KBM-7 (cell line): ENCODE data around the gene MAP4K1.

Experiments
- DNase-seq: peaks from one replicate; pipeline ENCODE4 v3.0.0-alpha.2; 2015
- in situ Hi-C: fragments of 300-500 bp; cut with MboI; formaldehyde crosslinking; loops from 2 replicates; pipeline ENCODE4 v1.14.3; 2020; ENCODE audit warnings: low sequenced_read_pairs, low pct_unique_long_range_greater_than_20kb, mixed read lengths

MAP4K1 gene

GRCh38 chr19:38654628-38655055 lies 36.9 kb upstream of the MAP4K1 start:
- in situ Hi-C loops: no loop called here
- no peak for DNase-seq

GRCh38 chr19:38653028-38653571 lies 35.3 kb upstream of the MAP4K1 start:
- in situ Hi-C loops: no loop called here
- no peak for DNase-seq

- DNase-seq: peak; percentile 44
- in situ Hi-C loops: no loop called here
Measured at GRCh38 chr19:38650911-38651584, 33.3 kb upstream of the MAP4K1 start.

GRCh38 chr19:38650172-38650775 lies 32.5 kb upstream of the MAP4K1 start:
- no peak for DNase-seq
- in situ Hi-C loops: no loop called here

- no peak for DNase-seq
- in situ Hi-C loops: no loop called here
Measured at GRCh38 chr19:38649305-38650171, 31.8 kb upstream of the MAP4K1 start.

- in situ Hi-C loops: no loop called here
- DNase-seq: peak; percentile 51
Measured at GRCh38 chr19:38648769-38649304, 31.1 kb upstream of the MAP4K1 start.

- DNase-seq: no peak
- in situ Hi-C loops: no loop called here
Measured at GRCh38 chr19:38647966-38648768, 30.4 kb upstream of the MAP4K1 start.

- in situ Hi-C loops: no loop called here
- peak; percentile 99 for DNase-seq
Measured at GRCh38 chr19:38647368-38647965, 29.7 kb upstream of the MAP4K1 start, which contains the start of gene ACTN4. ACTN4 (plus strand) TSS chr19:38647649; CDS start chr19:38647746, 97 bp downstream.

GRCh38 chr19:38644719-38645118 lies 27.0 kb upstream of the MAP4K1 start:
- in situ Hi-C loops: no loop called here
- DNase-seq: no peak

GRCh38 chr19:38642176-38642575 lies 24.4 kb upstream of the MAP4K1 start:
- in situ Hi-C loops: no loop called here
- no peak for DNase-seq

GRCh38 chr19:38640368-38640767 lies 22.6 kb upstream of the MAP4K1 start:
- in situ Hi-C loops: no loop called here
- no peak for DNase-seq

- no peak for DNase-seq
- in situ Hi-C loops: no loop called here
Measured at GRCh38 chr19:38639679-38640078, 21.9 kb upstream of the MAP4K1 start.

GRCh38 chr19:38638461-38638860 lies 20.7 kb upstream of the MAP4K1 start:
- no peak for DNase-seq
- in situ Hi-C loops: no loop called here

- in situ Hi-C loops: no loop called here
- no peak for DNase-seq
Measured at GRCh38 chr19:38635483-38636399, 18.0 kb upstream of the MAP4K1 start.

- DNase-seq: peak; percentile 81
Measured at GRCh38 chr19:38634757-38635482, 17.2 kb upstream of the MAP4K1 start.

GRCh38 chr19:38632476-38633213 lies 14.9 kb upstream of the MAP4K1 start:
- no peak for DNase-seq
- in situ Hi-C loops: no loop called here

More at GRCh38 chr19:38634757-38635482, 17.2 kb upstream of the MAP4K1 start:
- in situ Hi-C loops: no loop called here
